HG03159 (cell line): Measurements from ENCODE around the gene GRID2.

Experiments
- ATAC-seq: cut with Tn5 transposase; IDR thresholded peaks from one replicate; pipeline ENCODE4 v1.9.1; 2021; ENCODE audit warnings: mild to moderate bottlenecking, moderate library complexity; ENCODE audit not compliant: unreplicated experiment

Gene GRID2

DNA sequence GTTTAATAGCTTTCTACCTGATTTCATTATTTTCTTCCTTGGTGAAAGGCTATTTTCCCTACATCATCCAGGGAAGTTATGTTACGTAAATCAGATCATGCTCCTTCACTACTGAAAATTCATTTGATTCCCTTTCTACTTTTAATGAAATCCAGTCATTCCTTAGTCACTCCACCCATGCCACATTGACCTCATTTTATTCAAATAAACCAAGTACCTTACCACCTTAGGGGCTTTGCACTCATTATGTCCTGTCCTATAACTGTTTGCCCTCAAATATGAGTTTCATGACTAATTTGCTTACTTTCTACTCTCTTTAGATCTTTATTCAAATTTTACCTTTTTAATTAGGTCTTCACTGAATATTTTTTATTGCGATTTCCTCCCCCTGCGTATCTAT, 374.0 kb downstream of the GRID2 start:
- ATAC-seq: no peak

DNA sequence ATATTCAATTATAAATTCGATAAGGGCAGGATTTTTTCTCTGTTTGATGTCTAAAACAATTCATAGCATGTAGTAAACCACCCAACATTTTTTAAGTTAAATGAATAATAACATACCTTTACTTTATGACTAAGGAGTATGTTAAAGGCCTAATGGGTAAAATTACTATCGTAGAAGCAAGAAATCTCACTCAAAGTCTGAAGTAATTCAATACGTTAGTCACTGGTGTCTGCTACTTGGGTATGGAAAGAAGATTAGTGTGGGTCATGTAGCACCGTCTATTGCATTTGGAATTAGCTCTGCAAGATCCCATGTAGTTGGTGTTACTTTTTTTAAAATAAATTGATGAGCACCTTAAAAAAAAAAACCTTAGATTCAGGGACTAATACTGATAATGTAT, 374.5 kb downstream of the GRID2 start:
- ATAC-seq: no peak

DNA sequence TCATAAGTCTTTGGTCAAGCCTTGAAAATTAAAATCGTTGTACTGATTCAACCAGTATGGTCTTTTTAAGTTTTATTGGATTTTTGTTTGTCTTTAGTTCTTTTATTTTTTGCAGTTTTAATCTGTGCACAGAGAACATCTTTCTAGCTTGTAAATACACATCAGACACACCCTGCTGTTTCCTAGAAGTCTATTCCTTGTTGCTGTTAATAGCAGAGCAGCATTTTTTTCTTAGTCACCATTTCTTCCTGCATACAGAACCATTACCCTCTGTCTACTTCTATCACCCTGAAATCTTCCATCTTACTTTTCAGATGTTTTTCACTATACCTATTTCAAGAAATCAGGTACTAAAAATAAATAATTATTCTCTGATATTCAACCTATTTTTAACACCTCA, 375.4 kb downstream of the GRID2 start:
- no peak for ATAC-seq

DNA sequence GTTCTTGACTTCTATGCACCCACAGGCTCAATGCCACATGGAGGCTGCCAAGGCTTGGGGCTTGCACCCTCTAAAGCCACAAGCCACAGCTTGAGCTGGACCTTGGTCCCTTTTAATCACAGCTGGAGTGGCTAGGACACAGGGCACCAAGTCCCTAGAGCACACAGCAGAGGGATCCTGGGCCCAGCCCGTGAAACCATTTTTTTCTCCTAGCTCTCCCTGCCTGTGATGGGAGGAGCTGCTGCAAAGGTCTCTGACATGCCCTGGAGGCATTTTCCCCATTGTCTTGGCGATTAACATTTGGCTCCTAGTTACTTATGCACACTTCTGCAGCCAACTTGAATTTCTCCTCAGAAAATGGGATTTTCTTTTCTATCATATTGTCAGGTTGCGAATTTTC, 410.9 kb downstream of the GRID2 start:
- ATAC-seq: no peak

DNA sequence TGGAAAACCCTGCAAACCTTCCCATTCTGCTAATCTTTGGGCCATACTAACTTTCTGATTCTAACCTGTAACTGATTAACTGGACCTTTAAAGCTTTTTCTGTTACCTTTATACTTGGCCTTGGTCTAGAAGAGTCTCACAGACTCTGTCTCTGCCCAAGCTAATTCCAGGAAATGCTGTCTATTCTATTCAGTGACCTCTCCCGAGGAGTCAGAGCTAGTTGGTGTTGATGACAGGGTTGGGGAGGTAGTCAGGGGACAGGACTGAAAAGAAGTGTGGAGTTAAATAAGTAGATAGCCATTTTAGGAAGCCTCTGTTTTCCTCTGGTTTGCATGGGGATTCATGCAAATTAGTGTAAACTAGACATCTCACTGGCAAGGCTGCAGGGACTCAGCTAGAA, 429.5 kb downstream of the GRID2 start:
- ATAC-seq: no peak

DNA sequence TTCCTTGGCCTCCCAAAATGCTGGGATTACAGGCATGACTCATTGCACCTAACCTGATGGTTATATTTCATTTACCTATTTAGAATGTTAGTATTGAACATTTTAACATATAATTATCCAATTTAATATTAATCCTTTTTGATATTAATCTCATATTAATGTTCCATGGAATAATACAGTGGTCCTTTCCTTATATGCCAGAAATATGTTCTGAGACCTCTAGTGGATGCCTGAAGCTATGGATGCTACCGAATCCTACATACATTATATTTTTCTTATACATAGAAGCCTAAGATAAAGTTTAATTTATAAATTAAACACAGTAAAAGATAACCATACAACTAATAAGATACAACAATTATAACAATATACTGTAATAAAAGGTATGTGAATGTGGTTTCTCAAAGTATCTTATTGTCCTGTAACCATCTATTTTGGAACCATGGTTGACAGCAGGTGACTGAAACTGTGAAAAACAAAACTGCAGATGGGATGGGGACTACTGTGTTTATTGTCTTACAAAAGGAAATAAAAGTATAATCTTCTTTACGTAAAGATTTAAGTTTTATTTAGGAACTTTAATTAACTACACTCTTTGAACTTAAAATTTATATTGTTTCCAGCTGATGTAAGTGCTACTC, 431.4 kb downstream of the GRID2 start:
- ATAC-seq: no peak

DNA sequence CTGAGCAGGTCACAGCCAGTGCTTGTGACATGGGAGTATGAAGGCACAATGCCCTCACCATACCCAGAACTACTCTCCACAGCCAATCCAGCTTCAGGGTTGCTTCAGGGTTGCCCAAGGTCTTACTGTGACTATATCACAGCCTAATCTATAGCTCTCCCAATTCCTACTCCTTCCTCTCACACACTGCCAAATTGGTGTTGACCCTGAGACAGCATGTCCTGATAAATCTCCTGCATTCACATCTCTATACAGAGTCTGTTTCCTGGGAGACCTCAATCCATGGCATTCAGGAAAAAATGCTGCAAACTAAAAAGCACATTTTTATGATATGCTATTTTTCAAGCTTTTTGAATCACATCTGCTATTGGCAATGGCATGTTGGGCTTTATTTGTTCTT, 456.7 kb downstream of the GRID2 start:
- ATAC-seq: no peak

DNA sequence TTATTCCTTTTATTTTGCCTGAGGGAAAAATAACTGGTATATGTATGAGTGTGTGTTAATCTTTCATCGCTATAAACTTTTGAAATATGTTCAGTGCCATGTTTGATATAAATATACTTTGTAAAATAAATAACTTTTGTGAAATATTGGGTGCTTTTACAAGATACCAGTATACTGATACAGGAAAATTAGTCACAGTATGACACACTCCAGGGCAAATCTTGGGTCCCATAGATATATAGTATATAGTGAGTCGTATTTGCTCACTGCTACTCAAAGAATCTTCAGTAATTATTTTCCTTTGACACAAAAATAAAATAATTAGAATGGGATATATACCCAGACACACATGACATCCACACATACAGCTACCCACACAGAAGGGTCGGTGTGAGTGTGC, 472.3 kb downstream of the GRID2 start:
- ATAC-seq: no peak

DNA sequence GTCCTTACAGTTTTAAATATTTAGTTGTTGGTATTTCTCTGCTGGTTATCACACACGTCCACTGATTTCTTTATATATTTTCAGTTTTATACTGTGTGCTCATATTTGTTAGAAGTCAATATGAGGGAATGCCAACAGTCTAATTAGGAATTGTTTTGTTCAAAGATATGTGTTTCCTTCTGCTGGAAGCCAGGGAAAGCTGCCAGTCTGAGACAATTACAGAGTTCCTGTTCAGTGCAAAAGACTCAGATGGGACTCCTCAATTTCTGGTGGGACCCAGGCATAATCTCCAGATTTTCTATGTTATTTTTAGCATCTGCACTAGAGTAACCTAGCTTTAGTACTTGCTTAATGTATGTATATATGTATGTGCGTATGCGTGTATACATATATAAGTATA, 486.0 kb downstream of the GRID2 start:
- no peak for ATAC-seq

DNA sequence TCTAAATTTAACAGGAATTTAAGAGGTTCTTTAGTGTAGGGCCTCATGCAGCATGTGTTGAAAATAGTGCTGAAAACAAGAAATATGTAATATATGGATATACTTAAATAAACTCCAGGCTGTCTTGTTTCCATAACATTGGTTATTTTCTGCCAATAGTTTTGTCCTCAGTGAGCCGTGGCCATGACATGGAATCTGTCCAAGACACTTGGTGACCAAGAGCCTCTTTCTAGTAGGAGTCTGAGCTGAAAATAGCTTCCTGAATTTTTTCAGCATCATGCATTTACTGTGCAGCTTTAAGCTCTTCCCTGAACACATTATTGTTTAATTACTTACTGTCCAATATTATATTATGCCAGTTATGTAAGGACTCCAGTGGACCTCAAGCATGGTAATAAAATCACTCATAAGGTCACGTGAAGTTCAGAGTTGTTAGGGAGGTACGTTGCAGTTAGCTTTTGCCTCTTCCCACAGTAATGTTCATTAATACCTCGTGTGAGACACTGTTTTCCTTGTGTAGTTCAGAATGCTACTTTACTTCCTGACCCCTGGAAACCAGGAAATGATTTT, 488.2 kb downstream of the GRID2 start:
- no peak for ATAC-seq

DNA sequence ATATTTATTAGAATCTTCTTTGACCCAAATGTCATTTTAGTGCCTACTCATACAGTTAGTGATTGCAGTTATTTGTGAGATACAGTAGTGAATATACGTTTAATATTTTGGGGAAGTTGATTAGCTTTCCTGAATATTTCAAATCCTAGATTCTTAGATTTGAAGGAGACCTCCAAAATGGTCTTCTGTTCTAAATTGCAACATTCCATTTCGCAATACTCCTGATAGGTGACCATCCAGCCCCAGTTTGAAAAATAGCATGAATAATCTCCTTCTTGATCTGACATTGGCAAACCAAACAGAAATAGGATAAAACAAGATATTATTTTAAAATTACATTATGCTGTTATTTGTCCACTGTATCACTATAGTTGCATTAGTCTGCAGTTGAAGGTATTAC, 505.6 kb downstream of the GRID2 start:
- no peak for ATAC-seq

DNA sequence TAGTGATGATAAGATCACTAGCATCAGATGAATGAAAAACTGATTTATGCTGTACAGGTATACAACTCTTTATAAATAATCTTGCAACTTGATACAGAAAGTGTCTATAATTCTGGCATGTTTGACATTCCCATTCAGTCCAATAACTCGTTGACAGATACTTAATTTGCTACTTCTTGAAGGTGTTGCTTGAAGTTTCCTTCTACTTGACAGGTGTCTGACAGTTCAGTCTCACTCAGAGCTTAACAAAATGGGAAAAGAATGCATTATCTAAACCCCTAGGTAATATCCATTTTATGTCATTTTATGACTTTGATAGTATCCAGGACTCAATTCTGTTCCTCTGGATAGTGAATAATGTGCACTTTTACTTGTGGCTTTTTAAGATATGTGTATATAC, 508.9 kb downstream of the GRID2 start:
- no peak for ATAC-seq

DNA sequence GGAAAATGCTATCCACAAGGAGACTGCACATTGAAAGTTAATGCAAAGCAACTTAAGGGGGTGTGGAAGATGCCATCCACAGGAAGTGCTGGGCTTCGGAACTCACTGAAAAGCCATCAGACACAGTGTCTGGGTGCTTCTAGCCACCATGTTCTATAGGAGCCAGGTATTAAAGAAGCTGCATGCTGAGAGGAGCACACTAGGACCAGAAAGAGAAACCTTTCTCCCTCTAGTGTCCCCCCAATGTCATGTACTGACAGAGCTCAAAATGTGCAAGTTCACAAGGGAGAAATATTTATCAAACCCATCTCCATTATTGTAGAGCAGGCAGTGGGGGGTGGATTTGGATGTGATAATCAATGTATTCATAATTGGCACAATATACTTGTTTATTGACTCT, 510.9 kb downstream of the GRID2 start:
- ATAC-seq: no peak

DNA sequence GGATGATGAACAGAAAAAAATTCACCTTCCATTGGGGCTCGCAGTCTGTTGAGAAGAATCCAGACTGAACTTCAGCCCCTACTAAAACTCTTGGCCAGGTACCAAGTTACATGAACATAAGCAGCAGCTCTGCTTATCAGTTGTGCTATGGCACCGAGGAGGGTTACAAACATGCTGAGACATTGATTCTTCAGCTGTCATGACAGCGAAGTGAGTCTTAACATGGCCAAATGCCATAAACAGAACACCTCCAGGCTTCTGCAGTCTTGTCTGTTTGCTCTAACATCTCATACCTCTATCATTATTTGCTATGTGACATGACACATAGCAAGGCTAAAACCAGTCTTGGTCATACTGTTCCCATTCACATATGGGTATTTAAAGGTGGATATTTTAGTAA, 521.5 kb downstream of the GRID2 start:
- ATAC-seq: no peak

DNA sequence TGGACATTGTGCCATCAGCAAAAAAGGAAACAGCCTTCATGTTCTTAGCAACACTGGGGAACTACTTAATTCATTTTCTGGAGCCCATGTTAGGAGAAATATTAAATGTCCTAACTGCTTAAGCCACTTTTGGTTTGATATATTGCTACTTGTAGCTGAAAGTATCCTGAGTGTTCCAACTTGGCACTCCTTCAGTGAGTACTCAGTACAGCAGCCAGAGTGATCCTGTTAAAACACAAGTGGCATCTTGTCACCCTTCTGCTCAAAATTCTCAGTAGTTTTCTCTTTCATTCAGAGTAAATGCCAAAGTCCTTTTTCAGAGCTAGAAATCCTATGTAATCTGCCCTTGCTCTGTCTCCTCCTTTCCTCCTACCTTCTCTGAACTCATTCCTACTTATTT, 522.0 kb downstream of the GRID2 start:
- no peak for ATAC-seq

DNA sequence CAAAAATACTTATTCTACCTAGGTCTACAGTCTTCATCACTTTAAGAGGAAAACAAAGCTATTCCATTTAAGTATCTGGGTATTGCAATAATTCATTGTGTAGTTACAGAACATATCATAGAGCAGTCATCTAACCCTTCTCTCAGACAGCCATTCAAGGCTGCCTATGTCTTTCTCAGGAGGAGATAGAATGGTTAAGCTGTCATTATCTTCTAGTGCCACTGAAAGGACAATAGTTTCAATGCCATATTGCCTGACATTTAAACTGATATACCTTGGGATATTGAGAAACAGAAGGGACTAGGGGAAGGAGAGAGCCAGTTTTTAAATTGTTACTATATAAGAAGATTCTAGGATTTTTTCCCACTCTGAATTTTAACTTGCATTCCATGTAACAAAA, 527.0 kb downstream of the GRID2 start:
- no peak for ATAC-seq

DNA sequence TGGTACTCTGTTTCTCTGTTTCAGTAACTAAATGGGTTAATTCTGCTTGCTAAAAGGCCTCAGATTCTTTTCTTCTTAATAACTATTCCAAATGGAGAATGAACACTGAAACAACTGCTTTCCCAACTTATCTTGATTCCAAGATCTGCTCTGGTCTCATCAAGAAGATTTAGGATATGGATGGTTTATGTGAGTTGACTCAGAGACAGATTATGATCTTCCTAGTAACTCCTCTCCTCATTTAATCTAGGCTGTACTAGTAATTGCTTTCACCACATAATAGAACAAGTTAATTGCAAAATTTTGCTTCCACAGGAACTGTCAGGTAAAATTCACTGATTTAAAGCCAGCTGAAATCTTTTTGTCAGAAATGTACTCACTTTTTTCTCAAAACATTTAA, 537.1 kb downstream of the GRID2 start:
- ATAC-seq: no peak

DNA sequence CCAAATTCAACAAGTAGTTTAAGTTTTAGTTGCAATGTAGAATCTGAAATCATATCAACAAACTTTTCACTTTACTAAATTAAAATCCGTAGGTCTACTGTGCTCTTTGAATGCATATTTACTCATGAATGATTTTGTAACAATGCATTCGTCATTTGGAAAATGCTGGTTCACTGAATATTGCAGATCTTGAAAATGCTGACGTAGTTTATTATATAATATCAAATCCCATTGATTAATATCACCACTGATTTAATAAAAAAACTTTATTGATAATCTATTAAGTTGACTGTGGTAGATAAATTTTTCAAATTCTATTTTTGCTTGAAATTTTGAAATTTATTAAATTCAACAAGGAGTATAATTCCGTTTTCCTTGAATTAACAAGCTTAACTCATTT, 540.0 kb downstream of the GRID2 start:
- no peak for ATAC-seq

DNA sequence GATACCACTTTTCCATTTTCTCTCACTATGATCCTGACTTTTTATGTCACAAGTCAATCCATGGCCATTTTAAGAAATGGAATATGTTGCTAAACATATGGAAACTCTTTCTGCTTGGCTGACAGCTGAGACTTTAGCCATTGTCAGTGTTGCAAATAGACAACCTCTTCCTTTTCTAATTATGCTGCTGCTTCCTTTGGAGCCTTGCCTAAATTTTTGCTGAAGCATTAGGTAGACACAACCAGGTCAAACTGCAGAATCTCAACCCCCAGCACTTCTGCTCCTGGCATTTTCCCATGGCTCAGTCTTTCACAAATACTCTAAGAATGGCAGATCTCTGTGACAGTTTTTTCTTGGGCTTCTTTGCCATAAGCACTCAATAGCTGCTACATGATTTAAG, 543.3 kb downstream of the GRID2 start:
- ATAC-seq: no peak

DNA sequence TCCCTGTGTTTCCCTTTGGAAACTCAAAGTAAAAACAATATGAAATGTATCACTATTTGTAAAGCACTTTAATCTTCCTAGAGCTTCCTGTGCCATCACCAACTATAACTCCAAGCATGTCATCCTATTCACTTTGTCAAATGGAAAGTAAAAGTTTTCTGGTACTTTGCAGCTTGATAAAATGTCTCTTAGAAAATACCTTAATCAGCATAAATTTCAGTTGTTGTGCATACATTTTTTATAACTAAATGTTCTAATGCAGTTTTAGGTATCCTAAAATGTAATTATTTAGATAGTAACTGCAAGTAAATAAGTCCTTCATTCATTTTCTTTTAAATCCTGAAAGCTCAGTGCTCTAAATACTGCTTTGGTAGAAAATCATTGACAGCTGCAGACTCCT, 558.7 kb downstream of the GRID2 start:
- ATAC-seq: no peak

DNA sequence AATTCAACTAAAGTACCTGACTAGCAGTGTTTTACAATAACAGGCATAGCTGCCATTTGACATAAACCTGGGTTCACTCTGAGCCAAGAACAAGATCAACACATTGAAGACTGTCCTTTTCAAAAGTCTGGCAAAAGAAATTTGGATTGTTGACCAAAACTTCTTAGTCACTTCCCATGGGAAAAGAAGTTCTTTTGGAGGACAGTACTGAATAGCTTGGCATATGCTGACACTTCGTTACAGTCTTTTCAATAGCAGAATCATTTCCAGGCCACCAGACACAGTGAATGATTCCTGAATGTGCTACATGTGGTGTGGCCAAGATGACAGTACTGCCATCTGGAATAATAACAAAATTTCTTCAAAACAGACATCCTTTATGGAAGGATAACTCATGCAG, 560.3 kb downstream of the GRID2 start:
- no peak for ATAC-seq

DNA sequence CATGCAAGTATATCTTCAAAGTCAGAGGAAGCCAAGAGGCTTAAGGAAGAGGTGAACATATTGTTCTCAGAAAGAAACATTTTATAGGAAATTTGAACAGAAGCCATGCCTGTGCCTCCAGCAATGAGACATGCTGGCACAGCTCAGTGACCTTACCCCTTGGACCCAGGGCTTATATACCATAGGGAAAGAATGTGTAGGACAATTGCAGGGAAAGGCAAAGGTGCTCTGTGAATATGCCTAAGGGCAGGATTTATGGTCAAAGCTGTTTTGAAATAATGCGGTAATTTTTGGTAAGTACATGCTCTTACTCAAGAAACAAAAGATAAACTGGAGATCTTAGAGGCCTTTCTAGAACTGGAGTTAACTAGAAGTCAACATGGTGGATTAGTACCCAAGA, 568.8 kb downstream of the GRID2 start:
- no peak for ATAC-seq

DNA sequence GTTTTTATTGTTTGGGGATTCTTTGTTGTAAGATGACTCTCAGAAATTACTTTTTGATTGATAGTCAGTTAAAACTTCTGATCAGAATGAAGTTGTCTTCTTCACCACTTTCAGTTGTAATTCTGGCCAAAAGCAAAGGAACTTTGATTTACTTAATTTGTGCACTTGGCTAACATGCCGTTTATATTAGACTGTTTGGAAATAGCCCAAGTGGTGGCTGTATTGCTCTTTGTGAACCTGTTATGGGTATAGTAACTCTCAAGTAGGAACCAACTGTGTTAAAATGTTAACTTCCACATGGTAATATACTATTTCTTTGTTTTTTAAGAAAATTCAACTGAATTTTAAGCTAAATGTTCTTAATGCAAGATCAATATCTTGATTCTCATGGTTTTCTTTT, 581.9 kb downstream of the GRID2 start:
- ATAC-seq: no peak
